Nephron progenitor cell (in vitro differentiated cells): ENCODE data around the gene SPTLC2.
A peak's percentile ranks its signal among the peaks of the same experiment; 100 is the strongest.

Source experiments
- DNase-seq: peaks from one replicate; pipeline ENCODE4 v3.0.0; 2021
- H3K27ac Mint-ChIP-seq: 2 replicates; pipeline ENCODE4 v1.8.0; 2021; ENCODE audit warnings: mild to moderate bottlenecking, moderate library complexity, mixed read lengths
- H3K27me3 Mint-ChIP-seq: 2 replicates; pipeline ENCODE4 v1.8.0; 2021; ENCODE audit warnings: mild to moderate bottlenecking, low read depth, mixed read lengths; ENCODE audit not compliant: poor library complexity
- H3K36me3 Mint-ChIP-seq: 2 replicates; pipeline ENCODE4 v1.8.0; 2021; ENCODE audit warnings: low read depth, mixed read lengths
- H3K4me1 Mint-ChIP-seq: 2 replicates; pipeline ENCODE4 v1.8.0; 2021; ENCODE audit warnings: mixed read lengths
- H3K4me3 Mint-ChIP-seq: 2 replicates; pipeline ENCODE4 v1.8.0; 2021; ENCODE audit warnings: mild to moderate bottlenecking, moderate library complexity, mixed read lengths
- H3K9me3 Mint-ChIP-seq: 2 replicates; pipeline ENCODE4 v1.8.0; 2021; ENCODE audit warnings: mild to moderate bottlenecking, moderate library complexity, mixed read lengths
- CTCF ChIP-seq: fragments of 200-600 bp; sonication (generic); IDR thresholded peaks from 2 replicates; pipeline ENCODE4 v1.5.0; 2021; ENCODE audit warnings: antibody characterized with exemption

The SPTLC2 gene

DNA sequence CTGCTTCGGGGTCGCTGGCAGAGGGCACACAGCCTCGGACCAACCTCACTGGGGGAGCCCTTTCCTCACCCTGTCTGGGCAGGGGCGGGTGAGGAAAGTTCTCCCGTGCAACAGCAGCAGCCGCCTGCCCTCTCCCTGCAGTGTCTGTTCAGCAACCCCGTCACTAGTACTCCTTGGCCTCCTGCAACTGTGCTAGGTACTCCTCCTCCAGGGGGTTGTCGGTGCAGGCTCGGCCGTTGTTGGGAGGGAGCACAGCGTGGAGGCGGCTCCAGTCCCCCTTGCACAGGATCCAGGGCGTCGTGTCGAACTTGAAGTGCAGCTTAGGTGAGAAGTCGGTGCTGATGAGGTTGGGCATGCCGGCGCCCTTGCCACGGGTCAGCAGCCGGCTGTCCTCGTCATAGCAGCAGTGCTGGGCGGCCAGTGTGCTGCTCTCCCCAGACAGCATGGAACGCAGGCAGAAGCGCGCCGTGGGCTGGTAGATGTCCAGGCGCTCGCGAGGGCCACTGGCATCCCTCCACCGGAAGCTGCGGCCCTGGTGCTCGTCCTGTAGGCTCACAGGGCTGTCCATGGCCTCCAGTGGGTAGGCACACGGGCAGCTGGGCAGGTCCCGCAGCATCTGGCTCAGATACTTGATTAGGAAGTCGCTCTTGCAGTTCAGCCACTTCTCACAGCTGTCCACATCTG lies 140.9 kb downstream of the SPTLC2 start:
- H3K4me3 Mint-ChIP-seq = no peak overlapping the region
- peaks cover 9% of the 10 kb centered on the region for H3K27me3 Mint-ChIP-seq
- no peak overlapping the region for H3K27ac Mint-ChIP-seq
- no peaks in the 10 kb centered on the region for H3K9me3 Mint-ChIP-seq
- TF ChIP-seq CTCF = no peak
- peaks cover 52% of the 10 kb centered on the region for H3K4me1 Mint-ChIP-seq
- no peaks in the 10 kb centered on the region for H3K36me3 Mint-ChIP-seq
- DNase-seq = no peak

DNA sequence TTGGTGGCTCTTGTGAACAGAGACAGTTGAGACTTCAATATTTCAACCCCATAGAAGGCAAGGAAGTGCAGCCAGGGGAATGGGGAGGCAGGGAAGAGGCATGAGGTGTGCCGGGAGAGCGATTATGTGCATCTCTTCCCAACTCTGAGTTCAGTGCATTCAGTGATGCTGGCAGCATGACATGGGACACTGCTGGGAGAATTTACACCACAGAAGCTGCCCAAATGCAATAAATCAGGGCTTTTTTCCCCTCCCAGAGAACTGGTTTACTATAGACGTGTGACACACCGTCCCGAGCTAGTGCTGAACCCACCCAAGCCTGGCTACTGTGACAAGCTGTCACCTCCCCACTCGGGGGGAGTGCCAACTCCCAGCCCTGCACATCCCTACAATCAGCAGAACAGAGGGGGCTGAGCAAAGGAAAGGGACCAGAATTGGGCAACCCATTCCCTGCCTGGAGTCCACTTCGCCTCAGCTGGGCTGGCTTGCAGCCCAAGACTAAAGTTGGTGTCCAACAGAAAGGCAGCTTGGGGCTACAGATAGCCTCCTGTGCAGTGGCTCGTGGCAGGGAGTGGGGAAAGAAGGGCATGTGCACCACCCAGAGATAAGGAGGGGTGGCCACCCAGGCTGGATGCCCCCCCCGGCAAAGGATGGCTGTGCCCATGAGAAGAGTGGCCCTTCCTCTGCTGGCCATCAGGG lies 141.8 kb downstream of the SPTLC2 start:
- Mint-ChIP-seq H3K27ac (peak overlapping the region; percentile 8), H3K4me3 (peak overlapping the region; percentile 50)
- no peak for DNase-seq

DNA sequence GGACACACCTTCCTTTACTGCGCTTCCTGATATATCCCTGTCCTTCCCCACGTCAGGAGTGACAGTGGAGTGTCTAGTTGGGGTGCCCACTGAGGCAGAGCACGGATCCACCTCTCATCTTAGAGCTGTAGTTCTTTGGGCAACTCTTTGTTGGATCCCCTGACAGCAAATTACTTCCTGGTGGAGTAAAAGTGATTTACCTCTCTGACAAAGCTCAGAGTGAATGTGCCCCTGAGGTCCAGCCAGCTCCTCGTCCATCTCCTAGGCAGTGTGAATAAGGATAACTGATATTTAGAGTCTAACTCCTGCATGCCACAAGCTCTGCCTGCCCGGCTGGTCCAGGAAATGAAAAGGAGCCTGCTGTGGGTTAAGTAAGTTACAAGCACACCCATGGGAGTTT lies 142.5 kb downstream of the SPTLC2 start:
- H3K27ac Mint-ChIP-seq = peak overlapping the region; percentile 8
- peaks cover 8% of the 10 kb centered on the region for H3K36me3 Mint-ChIP-seq
- H3K9me3 Mint-ChIP-seq = no peaks in the 10 kb centered on the region
- no peak for DNase-seq
- no peak for TF ChIP-seq CTCF
- H3K27me3 Mint-ChIP-seq = peaks cover 9% of the 10 kb centered on the region
- H3K4me3 Mint-ChIP-seq = peak overlapping the region; percentile 50
- peaks cover 54% of the 10 kb centered on the region for H3K4me1 Mint-ChIP-seq

More for the DNA sequence above, 141.8 kb downstream of the SPTLC2 start:
- TF ChIP-seq CTCF = no peak
- Mint-ChIP-seq H3K9me3 (no peaks in the 10 kb centered on the region), H3K36me3 (peaks cover 1% of the 10 kb centered on the region), H3K27me3 (peaks cover 9% of the 10 kb centered on the region), H3K4me1 (peaks cover 54% of the 10 kb centered on the region)

DNA sequence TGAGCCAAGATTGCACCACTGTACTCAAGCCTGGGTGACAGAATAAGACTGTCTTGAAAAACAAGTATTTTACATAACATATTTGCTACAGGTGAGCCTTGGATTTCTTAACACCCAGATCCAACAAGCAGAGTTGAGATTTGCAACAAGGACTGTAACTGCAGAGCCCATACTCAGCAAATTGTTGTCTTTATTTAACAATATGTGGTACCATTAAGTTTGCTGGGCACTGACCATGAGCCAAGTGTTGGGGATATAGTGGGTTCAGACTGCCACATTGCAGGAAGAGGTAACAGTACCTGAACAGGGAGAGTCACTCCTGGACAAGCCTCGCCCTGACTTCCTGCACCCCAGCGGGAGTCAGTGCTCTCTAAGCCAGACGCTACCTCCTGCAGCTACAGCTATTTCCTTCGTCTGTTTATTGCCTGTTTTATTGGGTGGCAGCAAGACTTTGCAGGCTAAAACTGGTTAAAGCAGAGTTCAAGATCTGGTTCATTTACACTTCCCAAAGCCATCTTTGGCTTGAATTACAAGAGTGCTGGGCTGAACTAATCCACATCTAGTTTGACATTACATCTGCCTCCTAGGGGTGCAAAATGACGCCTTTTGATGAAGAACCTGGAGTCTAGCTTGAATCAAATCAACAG lies 146.1 kb downstream of the SPTLC2 start:
- Mint-ChIP-seq H3K4me1 (peaks cover 43% of the 10 kb centered on the region), H3K9me3 (no peaks in the 10 kb centered on the region), H3K36me3 (peaks cover 37% of the 10 kb centered on the region), H3K4me3 (no peak overlapping the region), H3K27me3 (peaks cover under 1% of the 10 kb centered on the region), H3K27ac (peak overlapping the region; percentile 59)
- no peak for TF ChIP-seq CTCF
- no peak for DNase-seq

- H3K27ac Mint-ChIP-seq = peak overlapping the region; percentile 81
- peaks cover 35% of the 10 kb centered on the region for H3K4me1 Mint-ChIP-seq
- no peak overlapping the region for H3K4me3 Mint-ChIP-seq
- no peaks in the 10 kb centered on the region for H3K27me3 Mint-ChIP-seq
- H3K9me3 Mint-ChIP-seq = no peaks in the 10 kb centered on the region
- DNase-seq = no peak
- H3K36me3 Mint-ChIP-seq = peaks cover 45% of the 10 kb centered on the region
- TF ChIP-seq CTCF = no peak
Observed at GRCh38 chr14:77469539-77469938, 146.9 kb downstream of the SPTLC2 start.
